Measurements from ENCODE around the gene EFNA2. TPM values are rescaled to one million over a fixed set of nuclear protein-coding genes. Genes with fewer than 3 reads are reported as not detected.

The EFNA2 gene
- total RNA-seq: not detected
- not detected for total RNA-seq (2013)

- intact Hi-C loops (cut with micrococcal nuclease): no loop called here
- H3K27me3 Mint-ChIP-seq (ENCODE audit: low read depth in 2 of 2): peaks cover 12 to 27% of the 10 kb centered on the region in 2 donors
- ATAC-seq: peak in 2 of 3 donors; percentile 24 to 44
- Histone ChIP-seq H3K4me1 (ENCODE audit: control insufficient read depth, insufficient read depth, low read length) (peaks cover 10% of the 10 kb centered on the region), H3K4me3 (ENCODE audit: low read length) (no peak within 1 kb of the TSS), H3K27me3 (ENCODE audit: control insufficient read depth, insufficient read depth, low read length) (peaks cover 22% of the 10 kb centered on the region), H3K36me3 (ENCODE audit: control insufficient read depth, insufficient read depth, low read length) (no peaks in the 10 kb centered on the region), H3K9me3 (ENCODE audit: control insufficient read depth, insufficient read depth, low read length) (no peaks in the 10 kb centered on the region), H3K27ac (ENCODE audit: low read length) (no peak within 1 kb of the TSS)
- DNase-seq: no peak
- no peaks in the 10 kb centered on the region for H3K9me3 Mint-ChIP-seq
- peaks cover 0 to 14% of the 10 kb centered on the region in 2 donors for H3K4me1 Mint-ChIP-seq
- H3K4me3 Mint-ChIP-seq: peak within 1 kb of the TSS; percentile 64
- TF ChIP-seq CTCF (IDR thresholded peaks at IDR 0.05): no peak
- WGBS (ENCODE audit: insufficient coverage): under 1% methylated on average over 113 of the region's 113 CpGs
- no peaks in the 10 kb centered on the region for H3K36me3 Mint-ChIP-seq
- H3K27ac Mint-ChIP-seq: no peak within 1 kb of the TSS
Measured at GRCh38 chr19:1285737-1286360, at the start of gene EFNA2. Gene EFNA2, plus strand, starts transcription at chr19:1285873. Its CDS starts 296 bp downstream, at chr19:1286169.

- WGBS (ENCODE audit: insufficient coverage): 23% methylated on average over 34 of the region's 42 CpGs
- no peaks in the 10 kb centered on the region for H3K9me3 Mint-ChIP-seq
- H3K27ac Mint-ChIP-seq: no peak overlapping the region
- TF ChIP-seq CTCF (IDR thresholded peaks at IDR 0.05): no peak
- H3K27ac ChIP-seq (ENCODE audit: low read length): no peak overlapping the region
- H3K27me3 ChIP-seq (ENCODE audit: control insufficient read depth, insufficient read depth, low read length): peaks cover 18% of the 10 kb centered on the region
- no peak overlapping the region for H3K4me3 ChIP-seq (ENCODE audit: low read length)
- peaks cover 14 to 20% of the 10 kb centered on the region in 2 donors for H3K4me1 Mint-ChIP-seq
- no peak overlapping the region for H3K4me3 Mint-ChIP-seq
- peaks cover 10 to 14% of the 10 kb centered on the region in 2 donors for H3K27me3 Mint-ChIP-seq (ENCODE audit: low read depth in 2 of 2)
- no peak for DNase-seq
- H3K4me1 ChIP-seq (ENCODE audit: control insufficient read depth, insufficient read depth, low read length): peaks cover 33% of the 10 kb centered on the region
- no peak for ATAC-seq
- no peaks in the 10 kb centered on the region for H3K9me3 ChIP-seq (ENCODE audit: control insufficient read depth, insufficient read depth, low read length)
- intact Hi-C loops (cut with micrococcal nuclease): no loop called here
- H3K36me3 Mint-ChIP-seq: no peaks in the 10 kb centered on the region
- no peaks in the 10 kb centered on the region for H3K36me3 ChIP-seq (ENCODE audit: control insufficient read depth, insufficient read depth, low read length)
Measured at GRCh38 chr19:1236576-1236975, 49.1 kb upstream of the EFNA2 start.

GRCh38 chr19:1237027-1237659 lies 48.5 kb upstream of the EFNA2 start:
- ATAC-seq (no peak), DNase-seq (peak in 1 of 2 donors; percentile 45)
- H3K4me3 ChIP-seq (ENCODE audit: low read length): no peak overlapping the region
- H3K36me3 ChIP-seq (ENCODE audit: control insufficient read depth, insufficient read depth, low read length): no peaks in the 10 kb centered on the region
- H3K27me3 Mint-ChIP-seq (ENCODE audit: low read depth in 2 of 2): peaks cover 10 to 14% of the 10 kb centered on the region in 2 donors
- H3K27ac Mint-ChIP-seq: no peak overlapping the region
- no peaks in the 10 kb centered on the region for H3K9me3 ChIP-seq (ENCODE audit: control insufficient read depth, insufficient read depth, low read length)
- H3K27me3 ChIP-seq (ENCODE audit: control insufficient read depth, insufficient read depth, low read length): peaks cover 18% of the 10 kb centered on the region
- no peaks in the 10 kb centered on the region for H3K9me3 Mint-ChIP-seq
- peak overlapping the region; percentile 65 for H3K4me3 Mint-ChIP-seq
- peaks cover 36% of the 10 kb centered on the region for H3K4me1 ChIP-seq (ENCODE audit: control insufficient read depth, insufficient read depth, low read length)
- TF ChIP-seq CTCF (IDR thresholded peaks at IDR 0.05): no peak
- no peaks in the 10 kb centered on the region for H3K36me3 Mint-ChIP-seq
- no peak overlapping the region for H3K27ac ChIP-seq (ENCODE audit: low read length)
- WGBS (ENCODE audit: insufficient coverage): under 1% methylated on average over 60 of the region's 60 CpGs
- intact Hi-C loops (cut with micrococcal nuclease): no loop called here
- peaks cover 16 to 24% of the 10 kb centered on the region in 2 donors for H3K4me1 Mint-ChIP-seq

All from natural killer cell (primary cell).